Neural cell (in vitro differentiated cells): Measurements from ENCODE around the gene LTBP1. TPM values are rescaled to one million over a fixed set of nuclear protein-coding genes. Genes with fewer than 3 reads are reported as not detected.

Experiments used
- H2AFZ ChIP-seq: fragments of 200-600, 300-800 bp; sonication (generic), shearing (Covaris generic); 2 replicates; pipeline ENCODE4 v1.6.0; 2014; ENCODE audit warnings: low read depth, mild to moderate bottlenecking, antibody characterized with exemption, low read length, moderate library complexity
- H3F3A ChIP-seq: fragments of 200-600 bp; shearing (Covaris generic); 2 replicates; pipeline ENCODE4 v1.6.1; 2016; ENCODE audit warnings: mild to moderate bottlenecking, moderate library complexity, mixed read lengths, antibody characterized with exemption, low read length; ENCODE audit not compliant: insufficient read depth, poor library complexity, severe bottlenecking
- H3K27ac ChIP-seq: fragments of 200-600, 300-800 bp; sonication (generic), shearing (Covaris generic); 2 replicates; pipeline ENCODE4 v1.5.1; 2014; ENCODE audit warnings: mild to moderate bottlenecking, low read length, moderate library complexity
- H3K27me3 ChIP-seq: fragments of 300-800, 200-600 bp; sonication (generic), shearing (Covaris generic); 2 replicates; pipeline ENCODE4 v1.6.0; 2014; ENCODE audit warnings: mild to moderate bottlenecking, low read depth, low read length, moderate library complexity; ENCODE audit not compliant: insufficient read depth
- H3K36me3 ChIP-seq: fragments of 300-800, 200-600 bp; sonication (generic), shearing (Covaris generic); 2 replicates; pipeline ENCODE4 v1.5.1; 2014; ENCODE audit warnings: mild to moderate bottlenecking, antibody characterized with exemption, low read length, moderate library complexity; ENCODE audit not compliant: insufficient read depth
- H3K4me2 ChIP-seq: fragments of 300-800, 200-600 bp; sonication (generic), shearing (Covaris generic); 2 replicates; pipeline ENCODE4 v1.6.0; 2014; ENCODE audit warnings: mild to moderate bottlenecking, low read length
- H3K4me3 ChIP-seq: fragments of 300-800, 200-600 bp; sonication (generic), shearing (Covaris generic); 2 replicates; pipeline ENCODE4 v1.5.1; 2014; ENCODE audit warnings: mild to moderate bottlenecking, low read length, moderate library complexity
- H3K79me2 ChIP-seq: fragments of 200-600 bp; shearing (Covaris generic); replicated peaks from 2 replicates; pipeline ENCODE4 v1.6.0; 2014; ENCODE audit warnings: mild to moderate bottlenecking, low read length, moderate library complexity; ENCODE audit not compliant: insufficient read depth
- H3K9ac ChIP-seq: fragments of 300-800, 200-600 bp; sonication (generic), shearing (Covaris generic); 2 replicates; pipeline ENCODE4 v1.6.1; 2016; ENCODE audit warnings: mild to moderate bottlenecking, low read length, mixed read lengths
- H3K9me2 ChIP-seq: fragments of 200-600 bp; shearing (Covaris generic); 2 replicates; pipeline ENCODE4 v1.6.1; 2016; ENCODE audit warnings: mild to moderate bottlenecking, low read length, mixed read lengths; ENCODE audit not compliant: insufficient read depth
- H3K9me3 ChIP-seq: fragments of 200-600, 300-800 bp; sonication (generic), shearing (Covaris generic); 2 replicates; pipeline ENCODE4 v1.6.1; 2016; ENCODE audit warnings: mild to moderate bottlenecking, mixed run types, low read length, moderate library complexity, mixed read lengths
- H4K20me1 ChIP-seq: fragments of 200-600 bp; shearing (Covaris generic); 2 replicates; pipeline ENCODE4 v1.6.1; 2016; ENCODE audit warnings: mild to moderate bottlenecking, mixed run types; ENCODE audit not compliant: insufficient read depth
- EP300 ChIP-seq: fragments of 450-650 bp; conservative IDR thresholded peaks from 2 replicates; pipeline ENCODE4 v1.6.1; 2014; ENCODE audit warnings: antibody characterized with exemption, mild to moderate bottlenecking, moderate library complexity; ENCODE audit not compliant: poor library complexity, severe bottlenecking
- EZH2 ChIP-seq: fragments of 200-600, 300-800 bp; shearing (Covaris generic), sonication (generic); IDR thresholded peaks from 2 replicates; pipeline ENCODE4 v1.6.1; 2014; ENCODE audit warnings: antibody characterized with exemption, low read length, borderline replicate concordance, mild to moderate bottlenecking; ENCODE audit not compliant: insufficient read depth, poor library complexity, severe bottlenecking
- MXI1 ChIP-seq: fragments of 450-650 bp; conservative IDR thresholded peaks from 2 replicates; pipeline ENCODE4 v1.6.1; 2014; ENCODE audit warnings: antibody characterized with exemption, mild to moderate bottlenecking; ENCODE audit not compliant: poor library complexity, severe bottlenecking
- POLR2AphosphoS5 ChIP-seq: IDR thresholded peaks from 2 replicates; pipeline ENCODE4 v1.6.1; 2012
- RAD21 ChIP-seq: fragments of 450-650 bp; conservative IDR thresholded peaks from 2 replicates; pipeline ENCODE4 v1.6.1; 2014; ENCODE audit warnings: antibody characterized with exemption, mild to moderate bottlenecking, moderate library complexity
- SMC3 ChIP-seq: fragments of 450-650 bp; conservative IDR thresholded peaks from 2 replicates; pipeline ENCODE4 v1.6.1; 2014; ENCODE audit warnings: antibody characterized with exemption, mild to moderate bottlenecking, moderate library complexity; ENCODE audit not compliant: poor library complexity
- TAF1 ChIP-seq: IDR thresholded peaks from 2 replicates; pipeline ENCODE4 v1.6.1; 2012; ENCODE audit warnings: low read depth
- polyA plus RNA-seq: library from polyadenylated mRNA; depleted of rRNA; stranded (reverse); fragments of >200 nt; gene quantifications from 2 replicates; pipeline ENCODE4 v1.2.3, GENCODE V29; 2014
- TF ChIP-seq, protein P1 (sequence below): fragments of 450-650 bp; IDR thresholded peaks from 2 replicates; pipeline ENCODE4 v1.5.1; 2014; ENCODE audit warnings: antibody characterized with exemption, mild to moderate bottlenecking, moderate library complexity; ENCODE audit not compliant: poor library complexity, severe bottlenecking
- TF ChIP-seq, protein P2 (sequence below): IDR thresholded peaks from 2 replicates; pipeline ENCODE4 v1.6.1; 2012; ENCODE audit warnings: borderline replicate concordance

LTBP1 gene
- polyA plus RNA-seq, 1 donor from 2014 or later, result 1.8 TPM

DNA sequence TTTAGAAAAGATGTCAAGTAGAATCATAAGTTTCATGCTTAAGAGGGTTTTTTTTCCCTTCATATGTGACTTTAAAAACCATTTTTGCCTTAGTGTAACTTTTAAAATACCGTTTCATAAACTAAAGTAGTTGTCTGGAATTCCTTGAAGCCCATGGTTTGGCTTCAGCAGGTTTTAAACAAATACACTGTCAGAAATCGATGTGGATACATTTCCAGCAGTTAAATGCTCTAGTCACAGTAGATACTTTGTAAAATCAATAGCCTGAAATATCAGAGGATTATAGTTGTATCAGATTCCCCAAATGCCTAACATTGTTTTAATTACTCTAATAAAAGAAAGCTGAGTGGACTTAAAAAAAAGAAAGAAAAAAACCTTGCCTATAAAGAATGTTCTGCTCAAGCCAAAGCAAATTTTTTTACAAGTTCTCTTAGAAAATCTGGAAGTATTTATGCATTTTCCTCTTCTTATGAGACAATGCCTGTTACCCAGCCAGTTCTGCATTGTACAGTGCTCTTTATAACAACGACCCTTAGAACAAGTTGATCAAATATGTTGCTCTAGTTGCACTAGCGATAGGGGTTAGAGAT, 260.5 kb downstream of the LTBP1 start:
- Histone ChIP-seq H3K9me2 (no peaks in the 10 kb centered on the region), H3K36me3 (no peaks in the 10 kb centered on the region), H3K4me2 (no peak overlapping the region), H3F3A (no peaks in the 10 kb centered on the region), H3K79me2 (no peaks in the 10 kb centered on the region), H2AFZ (no peak overlapping the region), H4K20me1 (no peaks in the 10 kb centered on the region), H3K4me3 (no peak overlapping the region), H3K27me3 (no peaks in the 10 kb centered on the region), H3K27ac (no peak overlapping the region), H3K9me3 (no peaks in the 10 kb centered on the region), H3K9ac (no peak overlapping the region)
- TF ChIP-seq, protein P1, sequence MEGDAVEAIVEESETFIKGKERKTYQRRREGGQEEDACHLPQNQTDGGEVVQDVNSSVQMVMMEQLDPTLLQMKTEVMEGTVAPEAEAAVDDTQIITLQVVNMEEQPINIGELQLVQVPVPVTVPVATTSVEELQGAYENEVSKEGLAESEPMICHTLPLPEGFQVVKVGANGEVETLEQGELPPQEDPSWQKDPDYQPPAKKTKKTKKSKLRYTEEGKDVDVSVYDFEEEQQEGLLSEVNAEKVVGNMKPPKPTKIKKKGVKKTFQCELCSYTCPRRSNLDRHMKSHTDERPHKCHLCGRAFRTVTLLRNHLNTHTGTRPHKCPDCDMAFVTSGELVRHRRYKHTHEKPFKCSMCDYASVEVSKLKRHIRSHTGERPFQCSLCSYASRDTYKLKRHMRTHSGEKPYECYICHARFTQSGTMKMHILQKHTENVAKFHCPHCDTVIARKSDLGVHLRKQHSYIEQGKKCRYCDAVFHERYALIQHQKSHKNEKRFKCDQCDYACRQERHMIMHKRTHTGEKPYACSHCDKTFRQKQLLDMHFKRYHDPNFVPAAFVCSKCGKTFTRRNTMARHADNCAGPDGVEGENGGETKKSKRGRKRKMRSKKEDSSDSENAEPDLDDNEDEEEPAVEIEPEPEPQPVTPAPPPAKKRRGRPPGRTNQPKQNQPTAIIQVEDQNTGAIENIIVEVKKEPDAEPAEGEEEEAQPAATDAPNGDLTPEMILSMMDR, result no peak
- TF ChIP-seq MXI1, result no peak
- TF ChIP-seq EZH2, result no peak
- no peak for TF ChIP-seq POLR2AphosphoS5
- no peak for TF ChIP-seq RAD21

GRCh38 chr2:33208400-33208799, 261.6 kb downstream of the LTBP1 start:
- no peak for TF ChIP-seq RAD21
- TF ChIP-seq, protein P2, sequence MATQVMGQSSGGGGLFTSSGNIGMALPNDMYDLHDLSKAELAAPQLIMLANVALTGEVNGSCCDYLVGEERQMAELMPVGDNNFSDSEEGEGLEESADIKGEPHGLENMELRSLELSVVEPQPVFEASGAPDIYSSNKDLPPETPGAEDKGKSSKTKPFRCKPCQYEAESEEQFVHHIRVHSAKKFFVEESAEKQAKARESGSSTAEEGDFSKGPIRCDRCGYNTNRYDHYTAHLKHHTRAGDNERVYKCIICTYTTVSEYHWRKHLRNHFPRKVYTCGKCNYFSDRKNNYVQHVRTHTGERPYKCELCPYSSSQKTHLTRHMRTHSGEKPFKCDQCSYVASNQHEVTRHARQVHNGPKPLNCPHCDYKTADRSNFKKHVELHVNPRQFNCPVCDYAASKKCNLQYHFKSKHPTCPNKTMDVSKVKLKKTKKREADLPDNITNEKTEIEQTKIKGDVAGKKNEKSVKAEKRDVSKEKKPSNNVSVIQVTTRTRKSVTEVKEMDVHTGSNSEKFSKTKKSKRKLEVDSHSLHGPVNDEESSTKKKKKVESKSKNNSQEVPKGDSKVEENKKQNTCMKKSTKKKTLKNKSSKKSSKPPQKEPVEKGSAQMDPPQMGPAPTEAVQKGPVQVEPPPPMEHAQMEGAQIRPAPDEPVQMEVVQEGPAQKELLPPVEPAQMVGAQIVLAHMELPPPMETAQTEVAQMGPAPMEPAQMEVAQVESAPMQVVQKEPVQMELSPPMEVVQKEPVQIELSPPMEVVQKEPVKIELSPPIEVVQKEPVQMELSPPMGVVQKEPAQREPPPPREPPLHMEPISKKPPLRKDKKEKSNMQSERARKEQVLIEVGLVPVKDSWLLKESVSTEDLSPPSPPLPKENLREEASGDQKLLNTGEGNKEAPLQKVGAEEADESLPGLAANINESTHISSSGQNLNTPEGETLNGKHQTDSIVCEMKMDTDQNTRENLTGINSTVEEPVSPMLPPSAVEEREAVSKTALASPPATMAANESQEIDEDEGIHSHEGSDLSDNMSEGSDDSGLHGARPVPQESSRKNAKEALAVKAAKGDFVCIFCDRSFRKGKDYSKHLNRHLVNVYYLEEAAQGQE, result no peak
- no peak for TF ChIP-seq EP300
- TF ChIP-seq, protein P1, result no peak
- no peak for TF ChIP-seq POLR2AphosphoS5
- TF ChIP-seq EZH2, result no peak
- no peak for TF ChIP-seq SMC3
- TF ChIP-seq TAF1, result no peak
- TF ChIP-seq MXI1, result no peak
- no peaks in the 10 kb centered on the region for H3F3A ChIP-seq
- H3K27ac ChIP-seq, result no peak overlapping the region
- no peaks in the 10 kb centered on the region for H3K27me3 ChIP-seq
- no peaks in the 10 kb centered on the region for H3K9me2 ChIP-seq
- no peak overlapping the region for H2AFZ ChIP-seq
- no peaks in the 10 kb centered on the region for H3K36me3 ChIP-seq
- no peak overlapping the region for H3K9ac ChIP-seq
- H3K4me3 ChIP-seq, result no peak overlapping the region
- H3K79me2 ChIP-seq, result no peaks in the 10 kb centered on the region
- no peak overlapping the region for H3K4me2 ChIP-seq
- no peaks in the 10 kb centered on the region for H3K9me3 ChIP-seq
- H4K20me1 ChIP-seq, result no peaks in the 10 kb centered on the region
